GM18511 (cell line): ENCODE measurements around the gene TXNL4A.

Experiments used
- ATAC-seq: cut with Tn5 transposase; IDR thresholded peaks from one replicate; pipeline ENCODE4 v1.9.1; 2021; ENCODE audit warnings: mild to moderate bottlenecking, moderate library complexity; ENCODE audit not compliant: unreplicated experiment

TXNL4A gene

GRCh38 chr18:79949697-79950487 lies 38.5 kb downstream of the TXNL4A start:
- ATAC-seq: peak; percentile 32

GRCh38 chr18:79948719-79949411 lies 39.5 kb downstream of the TXNL4A start:
- ATAC-seq: no peak

GRCh38 chr18:79947881-79948610 lies 40.3 kb downstream of the TXNL4A start:
- ATAC-seq: no peak

GRCh38 chr18:79947054-79947755 lies 41.2 kb downstream of the TXNL4A start:
- ATAC-seq: no peak

GRCh38 chr18:79945118-79946042 lies 43.0 kb downstream of the TXNL4A start:
- no peak for ATAC-seq

- no peak for ATAC-seq
Observed at GRCh38 chr18:79944746-79945117, 43.6 kb downstream of the TXNL4A start.

GRCh38 chr18:79944126-79944731 lies 44.1 kb downstream of the TXNL4A start:
- ATAC-seq: peak; percentile 70

GRCh38 chr18:79943608-79944125 lies 44.7 kb downstream of the TXNL4A start:
- no peak for ATAC-seq

GRCh38 chr18:79942786-79943607 lies 45.4 kb downstream of the TXNL4A start:
- ATAC-seq: no peak

- ATAC-seq: no peak
Observed at GRCh38 chr18:79942211-79942610, 46.2 kb downstream of the TXNL4A start.

- ATAC-seq: no peak
Observed at GRCh38 chr18:79941473-79942119, 46.8 kb downstream of the TXNL4A start.

- no peak for ATAC-seq
Observed at GRCh38 chr18:79940814-79941472, 47.4 kb downstream of the TXNL4A start.

GRCh38 chr18:79940126-79940813 lies 48.1 kb downstream of the TXNL4A start:
- ATAC-seq: no peak

- ATAC-seq: no peak
Observed at GRCh38 chr18:79939096-79939495, 49.3 kb downstream of the TXNL4A start.

- no peak for ATAC-seq
Observed at GRCh38 chr18:79938196-79938595, 50.2 kb downstream of the TXNL4A start.

- no peak for ATAC-seq
Observed at GRCh38 chr18:79937103-79937860, 51.1 kb downstream of the TXNL4A start.
